DLD1 (cell line): ENCODE measurements around the gene ZNHIT3.

Experiments used
- in situ Hi-C: cut with HindIII; loops from 2 replicates; pipeline ENCODE4 v1.10.0; 2017; ENCODE audit warnings: low sequenced_read_pairs

ZNHIT3 gene

DNA sequence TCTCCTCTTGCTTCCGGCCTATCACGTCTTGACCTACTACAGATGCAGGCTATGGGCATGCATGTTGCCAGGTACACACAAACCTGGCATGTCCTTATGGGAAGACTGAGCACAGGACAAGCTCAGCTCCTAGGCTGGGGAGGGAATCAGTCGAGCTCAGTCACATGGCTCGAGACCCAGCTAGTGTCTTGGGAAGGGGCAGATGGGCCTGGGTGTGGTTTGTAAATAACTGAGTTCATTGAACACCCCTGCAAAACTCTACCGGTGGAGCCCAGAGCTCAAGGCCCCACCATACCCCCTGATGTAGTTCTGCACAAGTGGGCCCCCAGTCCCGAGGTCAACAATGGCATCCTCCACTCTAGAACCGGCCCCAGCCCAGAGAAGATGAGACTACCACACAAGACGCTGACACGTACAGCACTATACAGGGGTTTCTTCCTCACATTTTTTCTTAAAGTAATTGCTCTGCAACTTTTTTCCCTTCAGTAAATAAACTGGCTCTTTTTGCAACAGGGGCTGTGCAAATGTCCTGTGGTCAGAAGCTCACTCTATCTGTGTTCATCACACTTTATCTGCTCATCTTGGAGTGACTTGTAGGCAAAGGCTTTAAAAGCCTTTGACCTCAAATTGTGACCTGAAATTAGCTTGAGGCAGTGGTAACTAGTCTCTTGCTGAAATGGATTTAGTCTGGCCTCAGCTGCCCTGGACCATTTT, 22.9 kb downstream of the ZNHIT3 start:
- in situ Hi-C loops: no loop called here

DNA sequence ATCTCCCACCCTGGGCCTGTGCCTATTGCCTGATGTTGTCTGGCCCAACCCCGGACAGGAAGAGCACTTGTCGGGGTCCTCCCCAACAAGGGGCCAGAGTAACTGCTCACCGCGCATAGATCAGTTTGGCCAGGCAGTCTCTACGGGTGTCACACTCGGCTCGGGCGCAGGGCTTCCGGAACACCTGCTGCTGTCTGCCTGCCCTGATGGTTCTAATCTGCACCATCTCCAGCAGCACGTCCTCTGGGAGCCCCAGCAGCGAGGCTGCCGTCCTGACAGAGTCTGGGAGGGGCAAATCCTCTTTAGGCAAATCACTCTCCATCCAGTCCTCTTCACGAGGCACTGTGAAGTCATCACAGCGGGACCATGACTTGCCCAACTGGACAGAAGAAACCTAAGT, 24.2 kb downstream of the ZNHIT3 start:
- in situ Hi-C loops: no loop called here

DNA sequence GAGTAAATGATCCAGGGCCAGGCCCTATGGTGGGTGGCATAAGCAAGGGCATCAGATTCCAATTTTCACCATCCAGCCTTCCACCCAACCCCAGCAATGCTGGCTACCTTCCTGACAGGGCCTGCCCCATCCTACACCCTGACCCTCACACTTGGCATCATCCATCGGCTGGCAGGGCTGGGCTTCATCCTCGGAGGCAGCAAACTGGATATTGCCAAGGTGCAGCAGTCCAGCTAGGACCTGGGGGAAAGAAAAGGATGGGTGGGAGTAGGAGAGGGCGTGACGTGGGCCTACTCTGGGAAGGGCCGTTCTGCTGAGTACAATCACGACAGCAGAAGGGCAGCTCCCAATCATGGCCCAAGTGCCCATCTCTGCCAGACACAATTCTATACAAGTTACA, 24.7 kb downstream of the ZNHIT3 start:
- in situ Hi-C loops: no loop called here

DNA sequence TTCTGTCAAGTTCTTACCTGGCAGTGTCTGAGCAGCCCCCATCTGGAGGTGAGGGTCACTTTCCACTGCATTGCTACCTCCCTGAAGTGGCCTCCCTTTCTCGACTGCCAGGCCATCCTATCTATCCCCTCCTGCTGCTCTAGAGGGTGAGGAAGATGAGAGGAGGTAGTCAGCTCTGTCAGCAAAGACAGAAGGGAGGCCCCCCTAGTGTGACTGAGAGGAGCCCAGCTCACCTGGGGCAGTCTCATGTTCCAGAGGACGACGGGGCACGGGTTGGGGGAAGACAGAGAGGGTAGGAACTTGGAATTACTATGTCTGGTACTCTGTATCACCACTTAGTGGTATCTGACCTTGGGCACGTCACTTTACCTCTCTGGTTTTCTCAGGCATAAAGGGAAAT, 26.2 kb downstream of the ZNHIT3 start:
- in situ Hi-C loops: no loop called here

DNA sequence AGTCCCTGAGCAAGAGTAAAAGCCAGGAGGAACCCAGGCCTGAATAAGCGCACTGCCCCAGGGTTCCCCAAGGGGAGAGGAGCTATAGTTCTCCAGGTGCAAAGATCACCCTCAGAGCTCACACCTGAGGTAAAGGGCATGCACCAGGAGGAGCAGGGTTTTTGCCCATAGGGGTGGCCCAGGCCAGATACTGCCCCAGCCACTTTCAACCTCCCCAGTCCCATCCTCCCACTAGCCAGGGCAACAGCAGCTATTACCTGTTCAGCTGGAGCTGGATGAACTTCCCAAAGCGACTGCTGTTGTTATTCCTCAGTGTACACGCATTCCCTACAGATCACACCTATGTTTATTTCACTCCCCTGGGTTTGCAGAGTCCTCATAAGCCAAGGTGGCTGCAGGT, 28.4 kb downstream of the ZNHIT3 start:
- in situ Hi-C loops: no loop called here

DNA sequence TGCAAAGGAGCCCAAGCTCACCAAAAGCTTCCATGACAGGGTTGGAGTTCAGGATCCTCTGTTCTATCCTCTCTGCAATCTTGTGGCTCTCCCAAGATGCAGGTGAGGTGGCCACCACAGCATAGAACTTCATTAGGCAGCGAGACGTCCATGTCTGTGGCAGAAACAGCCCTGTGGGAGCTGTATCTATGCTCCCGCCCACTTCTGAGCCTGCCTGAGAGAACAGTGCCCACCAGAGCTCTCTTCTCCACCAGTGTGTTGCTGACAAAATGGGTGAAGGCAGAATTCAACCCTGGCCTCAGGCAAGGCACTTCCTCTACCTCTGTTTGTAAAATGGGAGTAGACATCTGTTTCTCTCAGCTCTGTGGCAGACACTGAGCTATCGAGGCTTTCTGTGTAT, 29.4 kb downstream of the ZNHIT3 start:
- in situ Hi-C loops: no loop called here

DNA sequence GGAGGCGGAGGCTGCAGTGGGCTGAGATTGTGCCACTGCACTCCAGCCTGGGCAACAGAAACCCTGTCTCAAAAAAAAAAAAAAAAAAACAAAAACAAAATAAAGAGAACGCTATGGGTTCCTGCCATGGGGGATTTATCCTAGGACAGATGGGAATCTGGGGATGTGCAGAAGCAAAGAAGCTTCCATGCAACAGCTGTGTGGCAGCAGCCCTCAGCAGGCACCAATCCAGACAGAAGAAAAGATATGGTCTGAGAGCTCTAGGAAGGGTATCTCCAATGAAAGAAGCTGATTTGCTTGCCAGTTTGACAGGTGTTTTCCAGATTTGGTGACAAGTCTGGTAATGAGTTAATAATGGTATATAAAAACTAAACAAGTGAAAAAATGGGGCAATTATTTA, 36.6 kb downstream of the ZNHIT3 start:
- in situ Hi-C loops: no loop called here

DNA sequence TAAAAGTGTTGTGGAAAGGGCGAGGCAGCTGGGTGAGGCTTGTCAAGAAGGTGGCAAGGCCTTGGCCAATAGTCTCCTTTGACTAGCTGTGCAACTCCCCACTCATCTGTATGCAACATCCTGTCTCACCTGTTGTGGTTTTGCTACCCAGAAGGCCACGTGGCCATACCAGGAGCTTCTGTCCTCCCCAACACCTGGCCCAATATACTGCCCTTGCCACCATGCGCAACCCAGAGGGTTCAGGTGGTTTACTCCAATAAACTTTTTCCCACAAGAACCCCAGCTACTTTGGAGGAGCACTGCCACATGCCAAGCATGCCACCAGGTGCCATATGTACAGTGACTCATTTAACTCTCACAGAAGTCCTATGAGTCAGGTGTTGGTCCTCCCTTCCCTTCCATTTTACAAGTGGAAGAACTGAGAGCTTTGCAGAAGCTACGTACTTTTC, 38.0 kb downstream of the ZNHIT3 start:
- in situ Hi-C loops: no loop called here

DNA sequence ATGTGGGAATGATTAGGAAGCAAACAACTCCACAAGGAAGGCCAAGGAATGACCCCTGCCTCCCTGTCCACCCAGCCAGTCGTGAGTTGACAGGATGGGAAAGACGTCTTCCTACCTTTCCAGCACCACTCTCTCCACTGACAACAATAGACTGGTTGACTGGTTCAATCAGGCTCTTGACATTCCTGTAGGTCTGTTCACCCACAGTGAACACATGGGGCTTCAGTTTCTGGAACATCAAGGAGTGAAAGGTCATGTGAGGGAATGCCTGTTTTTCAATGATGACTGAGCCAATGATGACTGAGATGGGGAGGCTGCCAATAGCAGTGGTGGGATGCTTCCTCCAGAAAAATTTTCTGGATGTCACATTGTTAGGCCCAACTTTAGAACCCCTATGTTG, 38.6 kb downstream of the ZNHIT3 start:
- in situ Hi-C loops: no loop called here

DNA sequence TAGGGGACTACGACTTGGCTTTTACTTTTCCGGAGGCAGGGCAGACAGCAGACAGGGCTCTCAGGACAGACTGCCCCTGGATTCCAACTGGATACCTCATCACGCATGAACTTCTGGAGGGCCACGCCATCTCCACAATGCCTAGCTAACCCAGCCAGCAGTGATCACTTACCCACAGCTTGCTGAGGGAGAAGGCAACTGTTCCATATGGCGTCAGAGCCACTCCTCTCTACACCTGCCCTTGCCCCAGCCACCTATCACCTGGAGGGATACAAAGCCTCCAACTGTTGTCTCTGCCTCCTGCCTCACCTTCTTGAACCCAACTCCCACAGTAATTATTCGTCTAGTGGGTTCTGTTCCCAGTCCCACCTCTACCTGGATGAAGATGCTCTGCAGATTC, 39.4 kb downstream of the ZNHIT3 start:
- in situ Hi-C loops: no loop called here

DNA sequence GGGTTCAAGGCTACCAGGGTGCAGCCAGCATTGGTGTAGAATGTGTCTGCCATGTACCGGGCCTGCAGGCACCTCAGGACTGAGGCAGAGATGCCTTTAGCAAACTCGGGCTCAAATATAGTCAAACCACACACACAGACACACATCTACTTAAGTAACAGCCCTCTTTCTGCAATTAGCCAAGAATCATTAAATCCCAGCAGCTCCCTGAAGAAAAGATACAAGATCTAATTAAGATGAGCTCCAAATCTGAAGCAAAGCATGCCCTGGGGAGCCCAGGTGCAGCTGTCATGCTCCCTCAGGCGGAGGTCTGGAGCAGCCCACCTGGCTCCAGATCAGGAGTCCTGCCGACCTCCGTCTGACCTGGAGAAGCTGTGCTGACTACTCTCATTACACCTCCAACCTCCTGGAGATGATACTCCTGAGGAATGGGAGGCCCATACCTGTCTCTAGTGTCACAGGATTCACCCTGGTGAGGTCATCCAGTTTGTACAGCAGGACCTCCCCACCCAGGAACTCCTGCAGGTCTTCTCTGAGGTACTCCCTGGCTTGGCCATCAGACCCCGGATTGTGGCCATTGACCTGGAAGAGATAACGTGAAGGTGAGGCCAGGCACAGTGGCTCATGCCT, 41.3 kb downstream of the ZNHIT3 start:
- in situ Hi-C loops: no loop called here

DNA sequence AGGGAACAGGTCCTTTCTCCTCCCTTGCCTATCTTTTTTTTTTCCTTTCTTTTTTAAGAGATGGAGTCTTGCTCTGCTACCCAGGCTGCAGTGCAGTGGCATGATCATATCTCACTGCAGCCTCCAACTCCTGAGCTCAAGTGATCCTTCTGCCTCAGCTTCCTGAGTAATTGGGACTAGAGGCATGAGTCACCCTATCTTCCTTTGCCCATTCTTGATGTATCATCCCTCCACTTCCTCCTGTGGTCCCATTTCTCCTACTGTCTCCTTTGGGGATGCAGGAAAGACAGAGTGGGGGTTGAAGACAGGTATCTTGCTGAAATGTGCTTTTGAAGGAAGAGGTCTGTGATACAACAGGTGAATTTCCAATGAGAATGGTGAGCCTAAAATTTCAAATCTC, 42.6 kb downstream of the ZNHIT3 start:
- in situ Hi-C loops: no loop called here

DNA sequence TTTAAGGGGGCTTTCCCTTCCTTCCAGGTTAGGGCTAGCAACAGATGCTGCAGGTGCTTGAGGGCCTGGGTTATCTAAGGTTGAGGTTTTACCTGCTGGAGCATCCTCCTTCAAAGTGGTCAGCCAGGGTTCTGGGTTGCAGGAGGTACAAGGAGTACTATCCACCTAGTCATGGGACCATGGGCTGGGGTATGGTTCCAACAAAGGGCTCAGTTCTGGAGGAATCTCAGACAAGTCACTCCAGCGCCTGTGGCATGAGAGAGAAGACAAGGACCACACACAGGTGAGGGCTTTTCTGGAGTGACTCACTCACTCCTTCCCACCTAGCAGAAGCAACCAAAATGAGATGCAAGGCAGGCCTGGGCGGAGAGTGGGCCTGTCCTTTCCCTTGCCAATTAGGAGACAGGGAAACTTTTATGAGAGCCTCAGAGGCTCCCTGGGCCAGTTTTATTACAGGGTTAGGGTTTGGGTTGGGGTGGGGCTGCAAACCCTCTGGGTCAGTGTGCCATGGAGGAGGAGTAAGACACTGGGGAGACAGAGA, 46.0 kb downstream of the ZNHIT3 start:
- in situ Hi-C loops: no loop called here

DNA sequence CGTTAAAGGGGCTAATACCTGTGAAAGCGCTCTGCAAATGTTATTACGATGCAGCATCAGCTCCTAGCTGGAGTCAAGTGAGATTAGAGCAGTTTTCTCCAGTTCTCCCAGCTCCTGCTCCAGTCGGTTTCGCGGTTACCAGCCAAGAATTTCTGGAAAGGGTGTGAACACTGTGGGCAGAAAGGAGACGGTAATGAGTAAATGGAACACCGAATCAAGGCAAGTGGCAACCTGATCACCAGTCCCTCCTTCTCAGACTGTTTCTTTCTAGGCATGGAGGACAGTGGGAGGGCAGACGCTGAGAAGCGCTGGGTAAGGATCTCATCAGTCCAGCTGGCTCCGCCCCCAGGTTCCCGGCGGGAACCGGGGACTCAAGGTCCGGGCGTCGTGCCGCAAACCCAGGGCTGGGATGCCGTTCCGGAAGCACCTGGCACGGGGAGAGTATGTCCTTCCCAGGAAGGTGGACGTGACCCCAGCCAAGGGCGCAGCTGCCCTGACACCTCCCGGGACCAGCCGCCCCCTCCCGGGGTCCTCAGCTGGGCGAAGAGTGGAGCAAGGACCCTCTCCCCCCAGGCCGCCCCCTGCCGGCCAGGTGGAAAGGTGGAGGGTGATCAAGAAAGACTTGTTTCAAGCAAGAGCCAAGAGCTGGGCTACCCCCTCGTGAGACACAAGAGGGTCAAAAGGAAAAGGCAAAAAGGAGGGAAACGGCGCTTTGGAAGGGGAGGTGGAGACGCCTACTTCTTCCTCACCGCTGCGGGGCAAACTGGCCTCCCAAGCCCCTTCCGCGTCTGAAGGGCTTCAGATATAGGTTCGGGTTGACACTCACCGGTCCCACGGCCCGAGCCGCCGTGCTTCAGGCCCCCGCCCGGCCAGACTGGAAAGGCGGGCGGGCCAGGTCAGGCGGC, 47.7 kb downstream of the ZNHIT3 start:
- in situ Hi-C loops: no loop called here

DNA sequence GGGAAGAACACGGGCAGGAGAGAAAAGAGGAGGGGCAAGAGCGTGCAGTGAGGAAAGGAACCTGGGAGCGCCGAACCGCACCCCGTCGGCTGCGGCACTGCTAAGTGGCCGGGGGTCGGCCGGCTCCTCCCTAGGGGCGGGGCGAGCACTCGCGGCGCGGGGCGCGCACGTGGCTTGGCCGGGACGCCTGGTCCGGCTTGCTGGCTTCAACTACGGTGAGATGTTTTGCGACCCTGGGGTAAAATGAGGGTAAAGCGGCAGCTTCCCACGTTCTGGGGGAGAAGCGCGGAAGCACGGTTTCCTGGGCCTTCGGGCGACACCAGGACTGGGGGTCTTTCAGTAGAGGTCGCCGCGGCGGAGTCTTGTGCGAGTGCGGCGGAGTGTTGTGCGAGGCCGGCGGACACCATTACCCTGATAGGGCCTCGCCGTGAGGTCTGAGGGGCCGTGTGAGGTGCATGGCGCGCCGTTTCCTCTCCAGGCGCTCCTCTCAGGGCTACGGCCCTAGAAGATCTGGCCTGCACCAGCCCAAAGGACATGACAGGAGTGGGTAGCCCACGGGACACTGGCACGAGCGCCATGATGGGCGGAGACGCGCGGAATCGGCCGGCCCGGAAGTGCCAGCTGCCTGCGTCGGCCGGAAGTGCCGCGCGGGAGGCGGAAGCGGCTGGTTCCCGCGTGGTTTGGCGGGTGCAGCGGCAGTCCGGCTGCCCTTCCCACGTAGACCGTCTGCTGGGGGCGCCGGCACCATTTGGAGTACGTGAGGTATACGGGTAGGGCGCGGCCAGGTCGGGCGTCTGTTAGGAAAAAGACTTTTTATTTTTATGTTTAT, 48.6 kb downstream of the ZNHIT3 start, which contains the start of the genes MYO19 and PIGW:
MYO19 (minus strand) TSS at position 29 of the 829 bp plus-strand sequence. CDS start 2,330 bp downstream, outside the sequence.
PIGW (plus strand) TSS at position 148 of the 829 bp plus-strand sequence. CDS start 2,115 bp downstream, outside the sequence.
- in situ Hi-C loops: no loop called here

DNA sequence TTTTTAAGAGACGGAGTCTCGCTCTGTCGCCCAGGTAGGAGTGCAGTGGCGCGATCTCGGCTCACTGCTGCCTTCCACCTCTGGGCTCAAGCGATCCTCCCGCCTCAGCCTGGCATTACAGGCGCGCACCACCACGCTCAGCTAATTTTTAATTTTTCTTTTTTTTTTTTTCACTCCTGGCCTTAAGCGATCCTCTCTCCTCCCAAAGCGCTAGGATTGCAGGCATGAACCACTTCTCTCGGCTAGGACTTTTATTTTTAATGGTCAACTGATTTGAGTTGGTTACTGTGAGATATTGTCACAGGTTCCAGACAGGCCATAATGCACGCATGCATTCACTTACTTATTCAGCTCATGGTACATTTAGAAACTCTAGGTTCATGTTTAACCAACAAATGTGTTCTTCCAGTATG, 49.2 kb downstream of the ZNHIT3 start:
- in situ Hi-C loops: no loop called here

DNA sequence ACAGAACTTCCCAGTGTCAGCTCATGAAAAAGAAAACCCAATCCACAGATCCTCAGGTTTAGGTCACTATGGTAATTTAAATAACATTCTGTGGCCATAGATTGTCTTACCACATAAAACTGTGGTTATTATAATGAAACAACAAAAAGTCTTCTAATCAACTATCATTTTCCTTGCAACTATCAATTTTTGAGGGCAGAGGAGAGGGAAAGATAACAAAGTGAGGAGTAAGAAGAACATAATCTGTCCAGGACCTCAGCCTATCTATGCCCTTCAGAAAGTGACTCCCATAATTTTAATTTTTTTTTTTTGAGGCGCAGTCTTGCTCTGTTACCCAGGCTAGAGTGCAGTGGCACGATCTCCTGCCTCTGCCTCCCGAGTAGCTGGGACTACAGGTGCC, 54.2 kb downstream of the ZNHIT3 start:
- in situ Hi-C loops: no loop called here

DNA sequence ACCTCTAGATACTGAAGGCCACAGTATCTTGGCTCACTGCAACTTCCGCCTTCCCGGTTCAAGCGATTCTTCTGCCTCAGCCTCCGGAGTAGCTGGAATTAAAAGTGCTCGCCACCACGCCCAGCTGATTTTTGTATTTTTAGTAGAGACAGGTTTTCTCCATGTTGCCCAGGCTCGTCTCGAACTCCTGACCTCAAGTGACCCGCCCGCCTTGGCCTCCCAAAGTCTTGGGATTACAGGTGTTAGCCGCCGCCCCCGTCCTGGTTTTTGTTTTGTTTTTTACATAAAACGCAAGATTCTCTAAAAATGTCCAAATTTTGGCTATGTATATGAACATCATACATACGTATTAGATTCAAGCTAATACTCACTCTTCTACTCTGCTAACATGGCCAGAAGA, 56.3 kb downstream of the ZNHIT3 start:
- in situ Hi-C loops: no loop called here

DNA sequence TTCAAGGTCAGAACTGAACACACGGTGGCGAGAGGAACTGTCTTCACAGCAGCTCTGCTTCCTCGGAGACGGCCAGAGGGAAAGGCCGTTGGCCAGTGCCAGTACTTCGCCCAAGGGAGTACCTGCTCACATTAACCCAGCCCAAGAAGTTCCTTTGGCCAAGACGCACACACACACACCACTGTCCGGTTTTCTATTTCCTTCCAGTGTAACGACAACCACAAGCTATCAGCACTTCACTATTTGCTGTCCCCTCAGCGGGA, 57.5 kb downstream of the ZNHIT3 start:
- in situ Hi-C loops: no loop called here

DNA sequence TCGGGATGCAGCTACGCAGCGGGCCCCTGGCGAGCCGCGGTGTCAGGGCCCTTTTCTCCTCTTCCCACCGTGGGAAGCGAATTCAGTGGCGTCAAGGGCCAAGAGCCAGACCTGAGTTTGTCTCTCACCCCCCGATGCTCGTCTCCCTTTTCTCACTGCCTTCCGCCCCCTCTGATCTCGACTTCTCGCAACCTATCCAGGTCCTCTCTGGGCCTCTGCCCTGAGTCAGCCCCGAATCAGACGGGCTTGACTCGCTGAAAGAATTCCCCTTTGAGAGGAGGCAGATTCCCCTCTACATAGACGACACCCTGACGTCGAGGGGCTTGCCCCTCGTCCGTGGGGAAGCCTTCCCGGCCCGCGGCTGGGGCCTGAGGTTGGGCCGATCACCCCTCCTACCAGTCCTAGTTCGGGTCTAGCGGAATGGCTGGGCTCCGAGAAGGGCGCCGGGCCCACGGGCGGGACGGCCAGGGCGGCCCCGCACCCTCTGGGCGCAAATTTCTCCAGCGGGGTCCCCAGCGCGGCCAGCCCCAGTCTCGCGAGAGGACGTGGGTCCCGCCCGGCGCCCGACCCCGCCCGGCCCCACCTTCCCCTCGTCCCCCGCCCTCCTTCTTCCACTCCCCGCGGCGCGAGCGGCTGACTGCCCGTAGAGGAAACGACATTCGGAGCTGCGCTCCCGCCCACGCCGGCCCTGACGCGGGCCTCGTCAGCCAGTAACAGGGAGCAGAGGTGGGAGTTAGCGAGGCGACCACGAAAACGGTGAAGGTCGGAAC, 58.0 kb downstream of the ZNHIT3 start, which contains the start of gene GGNBP2:
GGNBP2 (plus strand) TSS at position 613 of the 770 bp plus-strand sequence. CDS start 806 bp downstream, outside the sequence.
- in situ Hi-C loops: no loop called here
